ENCODE measurements around the gene CHRNG.
A peak's percentile ranks its signal among the peaks of the same experiment; 100 is the strongest.

CHRNG gene

DNA sequence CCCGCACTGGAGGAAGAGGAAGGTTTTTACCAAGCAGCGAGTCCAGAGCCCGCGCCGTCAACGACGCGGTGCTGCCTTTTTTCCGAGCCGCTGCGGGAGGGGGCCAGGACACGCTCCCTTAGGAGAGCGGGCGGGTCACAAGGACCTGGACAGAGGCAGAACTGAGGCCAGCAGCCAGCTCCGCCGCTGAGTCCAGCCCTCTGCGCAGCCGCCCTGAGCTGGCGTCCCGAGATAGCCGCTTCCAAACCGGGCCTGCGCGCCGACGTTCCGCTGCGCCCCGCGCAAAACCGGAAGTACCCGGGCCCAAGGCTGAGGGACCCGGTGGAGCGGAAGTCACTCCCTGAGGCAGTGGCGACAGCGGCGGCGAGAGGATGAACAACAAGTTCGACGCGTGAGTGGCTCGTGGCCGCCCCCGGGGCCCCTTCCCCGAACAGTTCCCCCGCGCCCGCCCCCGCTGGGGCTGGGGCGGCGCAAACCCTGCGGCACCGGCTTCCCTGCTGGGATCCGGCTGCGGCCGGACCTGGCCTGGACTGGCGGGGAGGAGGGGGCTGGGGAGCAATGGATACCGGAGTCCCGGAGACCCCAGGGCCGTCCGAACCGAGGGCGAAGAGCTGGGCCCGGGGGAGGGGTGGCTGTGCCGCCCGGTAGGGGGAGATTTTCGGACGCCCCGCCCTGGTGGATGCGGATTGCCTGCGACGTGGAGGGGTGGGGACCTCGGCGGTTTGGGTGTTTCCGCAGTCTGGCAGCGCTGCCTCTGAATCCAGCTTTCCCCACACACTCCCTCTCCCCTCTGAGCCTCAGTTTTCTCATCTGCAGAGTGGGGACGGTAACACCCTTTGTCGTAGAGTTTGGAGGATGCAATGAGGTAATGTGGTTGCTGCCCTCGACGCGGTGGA lies 11.1 kb downstream of the CHRNG start, which contains the start of the genes EIF4E2 and TIGD1 (continued):
- TF ChIP-seq ZBTB44 (tag by site-specific recombination; IDR thresholded peaks at IDR 0.05) = no peak
- peak; percentile 92 for TF ChIP-seq ZNF341 (tag by site-specific recombination; IDR thresholded peaks at IDR 0.05; ENCODE audit: low read depth)
- TF ChIP-seq ZNF155 (tag by site-specific recombination; IDR thresholded peaks at IDR 0.05) = no peak
- TF ChIP-seq ZNF610 (tag by site-specific recombination; IDR thresholded peaks at IDR 0.05; ENCODE audit: borderline replicate concordance) = no peak
- TF ChIP-seq, protein P1, sequence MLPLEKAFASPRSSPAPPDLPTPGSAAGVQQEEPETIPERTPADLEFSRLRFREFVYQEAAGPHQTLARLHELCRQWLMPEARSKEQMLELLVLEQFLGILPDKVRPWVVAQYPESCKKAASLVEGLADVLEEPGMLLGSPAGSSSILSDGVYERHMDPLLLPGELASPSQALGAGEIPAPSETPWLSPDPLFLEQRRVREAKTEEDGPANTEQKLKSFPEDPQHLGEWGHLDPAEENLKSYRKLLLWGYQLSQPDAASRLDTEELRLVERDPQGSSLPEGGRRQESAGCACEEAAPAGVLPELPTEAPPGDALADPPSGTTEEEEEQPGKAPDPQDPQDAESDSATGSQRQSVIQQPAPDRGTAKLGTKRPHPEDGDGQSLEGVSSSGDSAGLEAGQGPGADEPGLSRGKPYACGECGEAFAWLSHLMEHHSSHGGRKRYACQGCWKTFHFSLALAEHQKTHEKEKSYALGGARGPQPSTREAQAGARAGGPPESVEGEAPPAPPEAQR (tag by site-specific recombination; IDR thresholded peaks at IDR 0.05) = no peak
- TF ChIP-seq MEIS1 (CRISPR knock-in tag; IDR thresholded peaks at IDR 0.05; ENCODE audit: borderline replicate concordance) = no peak
- TF ChIP-seq ZNF707 (tag by site-specific recombination; IDR thresholded peaks at IDR 0.05) = no peak
- no peak for TF ChIP-seq ZNF664 (tag by site-specific recombination; IDR thresholded peaks at IDR 0.05)
- peak; percentile 61 for TF ChIP-seq ZBTB17 (tag by site-specific recombination; IDR thresholded peaks at IDR 0.05)
- TF ChIP-seq ZXDB (tag by site-specific recombination; IDR thresholded peaks at IDR 0.05) = peak; percentile 91
- no peak for TF ChIP-seq ZNF544 (tag by site-specific recombination; IDR thresholded peaks at IDR 0.05)
- TF ChIP-seq ZNF148 (tag by site-specific recombination; IDR thresholded peaks at IDR 0.05; ENCODE audit: borderline replicate concordance) = no peak
- TF ChIP-seq GLI4 (tag by site-specific recombination; IDR thresholded peaks at IDR 0.05) = no peak
- no peak for TF ChIP-seq ZNF311 (tag by site-specific recombination; IDR thresholded peaks at IDR 0.05; ENCODE audit: borderline replicate concordance)
- TF ChIP-seq ZNF324 (tag by site-specific recombination; IDR thresholded peaks at IDR 0.05) = no peak; the same call in 1 of the 2 replicates
- no peak for TF ChIP-seq ZNF266 (tag by site-specific recombination; IDR thresholded peaks at IDR 0.05; ENCODE audit: low read depth)
- TF ChIP-seq ZBTB1 (tag by site-specific recombination; IDR thresholded peaks at IDR 0.05) = no peak
- TF ChIP-seq EGR2 (tag by site-specific recombination; IDR thresholded peaks at IDR 0.05; ENCODE audit: low read depth) = peak; percentile 89
- TF ChIP-seq ZNF670 (tag by site-specific recombination; IDR thresholded peaks at IDR 0.05; ENCODE audit: low read depth) = no peak
- TF ChIP-seq PRDM1 (tag by site-specific recombination; IDR thresholded peaks at IDR 0.05) = peak; percentile 64
- no peak for TF ChIP-seq ZNF138 (tag by site-specific recombination; IDR thresholded peaks at IDR 0.05; ENCODE audit: borderline replicate concordance)
- no peak for TF ChIP-seq MYNN (tag by site-specific recombination; IDR thresholded peaks at IDR 0.05; ENCODE audit: borderline replicate concordance)
- TF ChIP-seq ZNF558 (tag by site-specific recombination; IDR thresholded peaks at IDR 0.05) = no peak
- TF ChIP-seq ZNF777 (tag by site-specific recombination; IDR thresholded peaks at IDR 0.05; ENCODE audit: borderline replicate concordance) = no peak
- TF ChIP-seq GFI1B (tag by site-specific recombination; IDR thresholded peaks at IDR 0.05) = no peak
- no peak for TF ChIP-seq ZNF292 (tag by site-specific recombination; IDR thresholded peaks at IDR 0.05; ENCODE audit: borderline replicate concordance, low read depth)
- no peak for TF ChIP-seq OSR2 (tag by site-specific recombination; IDR thresholded peaks at IDR 0.05)
- TF ChIP-seq ZBTB20 (tag by site-specific recombination; IDR thresholded peaks at IDR 0.05) = peak; percentile 100
- TF ChIP-seq ZNF354C (tag by site-specific recombination; IDR thresholded peaks at IDR 0.05; ENCODE audit: borderline replicate concordance, low read depth) = no peak
- TF ChIP-seq ZFP41 (tag by site-specific recombination; IDR thresholded peaks at IDR 0.05; ENCODE audit: borderline replicate concordance) = no peak
- TF ChIP-seq ZBTB21 (tag by site-specific recombination; IDR thresholded peaks at IDR 0.05) = 0 out of 2 replicates have a peak, but pooled peaks have one; percentile 12
- no peak for TF ChIP-seq ZNF677 (tag by site-specific recombination; IDR thresholded peaks at IDR 0.05)
- TF ChIP-seq ZNF837 (tag by site-specific recombination; IDR thresholded peaks at IDR 0.05) = no peak
- TF ChIP-seq ZNF10 (tag by site-specific recombination; IDR thresholded peaks at IDR 0.05) = 0 out of 2 replicates have a peak, but pooled peaks have one; percentile 23
- TF ChIP-seq OVOL3 (tag by site-specific recombination; IDR thresholded peaks at IDR 0.05) = no peak
- no peak for TF ChIP-seq ZSCAN23 (tag by site-specific recombination; IDR thresholded peaks at IDR 0.05)
- no peak for TF ChIP-seq ZNF626 (tag by site-specific recombination; IDR thresholded peaks at IDR 0.05)
